Uterus (tissue), 4 donors: ENCODE data around the gene FLNB. TPM values are rescaled to one million over a fixed set of nuclear protein-coding genes. Genes with fewer than 3 reads are reported as not detected.

Experiments used
- DNase-seq, 2 donors: peaks; one replicate each; pipeline ENCODE4 v3.0.0-alpha.2; 2019 to 2020
- H3K27ac ChIP-seq, 2 donors: fragments of 200-600 bp; sonication (generic); 1 replicate in 1 of 2; 2 replicates in 1 of 2; pipeline ENCODE4 v1.5.1; 2016 to 2018
- H3K27me3 ChIP-seq, 2 donors: fragments of 200-600 bp; sonication (generic); one replicate each; pipeline ENCODE4 v1.5.1; 2018 to 2019; ENCODE audit warnings: control low read depth in 1 of 2
- H3K36me3 ChIP-seq, 2 donors: fragments of 200-600 bp; sonication (generic); one replicate each; pipeline ENCODE4 v1.5.1; 2019; ENCODE audit warnings: control low read depth in 1 of 2
- H3K4me1 ChIP-seq, 2 donors: fragments of 200-600 bp; sonication (generic); one replicate each; pipeline ENCODE4 v1.5.1; 2018 to 2019; ENCODE audit warnings: control low read depth in 1 of 2
- H3K4me3 ChIP-seq, 2 donors: fragments of 200-600 bp; sonication (generic); 1 replicate in 1 of 2; 2 replicates in 1 of 2; pipeline ENCODE4 v1.5.1; 2018 to 2019; ENCODE audit warnings: mild to moderate bottlenecking in 1 of 2
- H3K9me3 ChIP-seq, 2 donors: fragments of 200-600 bp; sonication (generic); one replicate each; pipeline ENCODE4 v1.5.1; 2019; ENCODE audit warnings: control low read depth in 1 of 2
- POLR2A ChIP-seq, 2 donors: fragments of 450-650 bp; IDR thresholded peaks; one replicate each; pipeline ENCODE4 v1.6.1; 2016; ENCODE audit warnings: antibody characterized with exemption in 2 of 2, mild to moderate bottlenecking in 1 of 2, moderate library complexity in 1 of 2
- intact Hi-C: fragments of 100-400 bp; cut with DNase I; formaldehyde crosslinking; loops from one replicate; pipeline ENCODE4 v1.15.1; 2023; ENCODE audit warnings: low total_unique reads
- total RNA-seq, 4 donors: library from RNA; depleted of rRNA in 3 of 4; stranded (reverse); fragments of >200 nt in 3 of 4; gene quantifications; one replicate each; pipeline versions ENCODE4 v1.1.0 to v1.2.4, GENCODE V29; 2014 to 2023
- TF ChIP-seq, protein P1 (sequence below), 4 experiments: fragments of 200-600 bp in 2 of 4; fragments of 450-650 bp in 2 of 4; sonication (generic) in 2 of 4; IDR thresholded peaks; one replicate each; pipeline ENCODE4 v1.5.1; 2016 to 2019; ENCODE audit warnings: antibody characterized with exemption in 4 of 4, mild to moderate bottlenecking in 2 of 4, moderate library complexity in 1 of 4
- donor health status: DM: yes; HTN: yes; CAD: no.

FLNB gene
- total RNA-seq, 4 donors from 2014 or later = 52.4 to 283 (median 148) TPM

DNA sequence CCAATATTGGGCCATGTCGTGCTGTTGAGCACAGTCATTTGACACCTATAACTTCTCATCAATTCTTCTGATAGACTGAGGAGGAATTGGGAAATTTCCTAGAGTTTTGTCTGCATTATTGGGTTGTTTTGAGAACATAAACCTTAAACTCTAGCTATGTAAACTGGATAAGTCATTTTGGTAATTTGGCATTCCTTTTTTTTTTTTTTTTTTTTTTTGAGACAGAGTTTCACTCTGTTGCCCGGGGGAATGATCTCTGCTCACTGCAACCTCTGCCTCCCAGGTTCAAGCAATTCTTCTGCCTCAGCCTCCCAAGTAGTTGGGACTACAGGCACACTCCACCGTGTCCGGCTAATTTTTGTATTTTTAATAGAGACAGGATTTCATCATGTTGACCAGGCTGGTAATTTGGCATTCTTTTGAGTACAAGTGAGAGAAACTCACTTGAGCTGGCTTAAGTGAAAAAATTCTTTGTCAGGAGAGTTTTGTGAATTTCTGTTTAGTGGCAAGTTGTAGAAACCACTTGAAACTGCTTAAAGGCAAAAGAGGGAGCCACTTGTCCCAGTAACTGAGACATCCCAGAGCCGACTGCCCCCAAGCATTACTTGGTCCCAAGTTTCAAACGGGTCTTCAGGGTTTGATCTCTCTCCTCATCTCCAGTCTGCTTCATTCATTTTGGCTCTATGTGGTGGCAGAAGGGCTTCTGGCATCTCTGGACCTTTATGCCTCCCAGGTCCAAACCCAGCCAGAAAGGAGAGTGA, 34.9 kb downstream of the FLNB start:
- Histone ChIP-seq H3K4me1 (no peaks in the 10 kb centered on the region), H3K4me3 (no peak overlapping the region), H3K27me3 (no peaks in the 10 kb centered on the region), H3K36me3 (no peaks in the 10 kb centered on the region), H3K9me3 (no peaks in the 10 kb centered on the region), H3K27ac (peak overlapping the region; percentile 46 to 65)
- TF ChIP-seq POLR2A (IDR thresholded peaks at IDR 0.05) = no peak
- TF ChIP-seq, protein P1, sequence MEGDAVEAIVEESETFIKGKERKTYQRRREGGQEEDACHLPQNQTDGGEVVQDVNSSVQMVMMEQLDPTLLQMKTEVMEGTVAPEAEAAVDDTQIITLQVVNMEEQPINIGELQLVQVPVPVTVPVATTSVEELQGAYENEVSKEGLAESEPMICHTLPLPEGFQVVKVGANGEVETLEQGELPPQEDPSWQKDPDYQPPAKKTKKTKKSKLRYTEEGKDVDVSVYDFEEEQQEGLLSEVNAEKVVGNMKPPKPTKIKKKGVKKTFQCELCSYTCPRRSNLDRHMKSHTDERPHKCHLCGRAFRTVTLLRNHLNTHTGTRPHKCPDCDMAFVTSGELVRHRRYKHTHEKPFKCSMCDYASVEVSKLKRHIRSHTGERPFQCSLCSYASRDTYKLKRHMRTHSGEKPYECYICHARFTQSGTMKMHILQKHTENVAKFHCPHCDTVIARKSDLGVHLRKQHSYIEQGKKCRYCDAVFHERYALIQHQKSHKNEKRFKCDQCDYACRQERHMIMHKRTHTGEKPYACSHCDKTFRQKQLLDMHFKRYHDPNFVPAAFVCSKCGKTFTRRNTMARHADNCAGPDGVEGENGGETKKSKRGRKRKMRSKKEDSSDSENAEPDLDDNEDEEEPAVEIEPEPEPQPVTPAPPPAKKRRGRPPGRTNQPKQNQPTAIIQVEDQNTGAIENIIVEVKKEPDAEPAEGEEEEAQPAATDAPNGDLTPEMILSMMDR (IDR thresholded peaks at IDR 0.05) = no peak
- DNase-seq = no peak
- intact Hi-C loops = no loop called here

DNA sequence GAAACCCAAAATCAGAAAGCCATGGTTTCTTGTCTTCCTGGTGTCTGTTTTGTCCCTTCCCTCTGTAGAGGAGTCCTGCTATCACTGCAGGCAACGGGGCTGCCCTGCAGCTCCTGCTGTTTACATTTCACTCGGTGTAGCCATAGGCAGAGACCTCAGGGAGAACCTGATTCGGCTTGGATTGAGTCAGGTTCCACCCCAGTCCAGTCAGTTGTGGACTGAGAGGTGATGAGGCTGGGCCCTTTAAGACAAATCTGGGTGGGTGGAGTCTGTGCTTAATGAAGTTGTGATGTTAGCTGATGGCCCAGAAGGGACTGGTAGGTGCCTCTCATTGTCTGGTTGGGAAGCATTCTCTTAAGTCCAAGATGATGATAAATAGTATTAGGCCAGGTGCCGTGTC, 35.7 kb downstream of the FLNB start:
- H3K9me3 ChIP-seq = no peaks in the 10 kb centered on the region
- peak overlapping the region; percentile 46 to 65 for H3K27ac ChIP-seq
- H3K4me1 ChIP-seq = no peaks in the 10 kb centered on the region
- DNase-seq = no peak
- no peaks in the 10 kb centered on the region for H3K27me3 ChIP-seq
- TF ChIP-seq POLR2A (IDR thresholded peaks at IDR 0.05) = no peak
- TF ChIP-seq, protein P1 (IDR thresholded peaks at IDR 0.05) = no peak
- intact Hi-C loops = no loop called here
- H3K36me3 ChIP-seq = no peaks in the 10 kb centered on the region
- H3K4me3 ChIP-seq = no peak overlapping the region

DNA sequence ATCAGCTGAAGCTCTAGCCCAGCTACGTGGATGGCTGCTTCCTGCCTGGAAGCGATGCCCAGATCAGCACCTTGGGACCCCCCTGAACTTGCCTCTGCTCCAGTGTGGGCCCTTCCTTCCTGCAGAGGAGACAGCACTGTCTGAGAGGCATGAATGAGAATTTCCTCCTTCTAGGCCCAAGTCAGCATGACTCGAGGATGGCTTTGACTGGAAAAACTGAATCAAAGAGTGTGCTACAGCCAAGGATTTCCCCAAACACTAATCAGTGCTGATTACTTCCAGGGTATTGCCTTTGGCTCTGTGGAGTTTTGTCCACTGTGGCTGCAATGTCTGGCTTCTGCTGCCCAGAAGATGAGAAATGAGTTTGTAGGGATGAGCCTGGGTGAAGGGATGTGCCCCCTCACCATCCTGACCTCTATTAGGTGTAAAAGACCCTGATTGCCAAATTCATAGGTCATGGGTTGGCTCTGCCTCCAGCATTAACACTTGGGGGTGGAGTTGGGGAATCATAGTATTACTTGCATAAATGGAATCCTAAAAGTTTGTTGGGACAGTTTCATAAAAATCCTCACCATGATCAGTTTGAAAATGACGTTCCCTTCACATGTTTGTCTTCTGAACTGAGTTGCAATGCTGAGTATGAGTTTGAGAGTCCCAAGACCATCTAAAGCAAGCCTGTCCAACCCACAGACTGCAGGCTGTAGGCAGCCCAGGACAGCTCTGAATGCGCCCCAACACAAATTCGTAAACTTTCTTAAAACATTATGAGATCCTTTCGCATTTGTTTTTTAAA, 36.7 kb downstream of the FLNB start:
- intact Hi-C loops = no loop called here
- no peaks in the 10 kb centered on the region for H3K36me3 ChIP-seq
- no peaks in the 10 kb centered on the region for H3K9me3 ChIP-seq
- H3K4me1 ChIP-seq = no peaks in the 10 kb centered on the region
- no peaks in the 10 kb centered on the region for H3K27me3 ChIP-seq
- no peak overlapping the region for H3K4me3 ChIP-seq
- TF ChIP-seq POLR2A (IDR thresholded peaks at IDR 0.05) = no peak
- DNase-seq = no peak
- H3K27ac ChIP-seq = peak overlapping the region; percentile 46 to 65

DNA sequence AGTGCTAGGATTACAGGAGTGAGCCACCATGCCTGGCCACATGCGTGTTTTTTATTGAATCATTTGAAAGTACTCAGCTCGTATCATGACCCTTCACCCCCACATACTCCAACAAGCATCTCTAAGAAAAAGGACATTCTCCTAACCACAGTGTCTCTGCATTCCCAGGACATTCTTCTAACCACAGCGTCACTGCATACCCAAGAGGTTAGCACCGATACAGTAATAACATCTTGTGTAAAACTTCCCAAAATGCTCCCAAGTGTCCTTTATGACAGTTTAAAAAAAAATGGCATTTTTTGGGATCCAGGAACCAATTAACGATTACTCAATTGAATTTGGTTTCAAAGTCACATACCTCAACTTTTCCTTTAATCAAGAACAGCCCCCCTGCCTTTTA, 39.6 kb downstream of the FLNB start:
- Histone ChIP-seq H3K36me3 (no peaks in the 10 kb centered on the region), H3K4me1 (peaks cover 0 to 6% of the 10 kb centered on the region in 2 donors), H3K4me3 (no peak overlapping the region), H3K27ac (peak overlapping the region; percentile 75), H3K27me3 (no peaks in the 10 kb centered on the region), H3K9me3 (no peaks in the 10 kb centered on the region)
- DNase-seq = no peak
- no peak for TF ChIP-seq POLR2A (IDR thresholded peaks at IDR 0.05)
- TF ChIP-seq, protein P1 (IDR thresholded peaks at IDR 0.05) = no peak
- intact Hi-C loops = no loop called here

DNA sequence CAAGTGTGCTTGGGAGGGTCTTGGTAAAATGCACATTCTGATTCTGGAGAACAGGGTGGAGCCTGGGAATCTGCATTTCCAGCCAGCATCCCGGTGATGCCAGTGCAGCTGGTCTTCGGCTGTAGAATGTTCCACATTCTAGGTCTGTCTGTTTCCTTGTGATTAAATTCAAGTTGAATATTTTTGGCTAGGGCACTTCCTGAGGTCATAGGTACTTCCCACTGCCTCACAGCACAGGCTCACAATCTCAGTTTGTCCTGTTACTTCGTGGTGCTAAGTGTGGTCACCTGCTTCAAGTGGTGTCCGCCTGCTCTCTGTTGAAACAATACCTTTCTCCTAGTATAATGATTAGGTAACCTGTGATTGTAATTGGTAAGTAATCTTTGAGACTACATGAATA, 40.1 kb downstream of the FLNB start:
- intact Hi-C loops = no loop called here

More for the DNA sequence above, 40.1 kb downstream of the FLNB start:
- DNase-seq = no peak
- Histone ChIP-seq H3K27ac (peak overlapping the region; percentile 75), H3K36me3 (no peaks in the 10 kb centered on the region), H3K4me1 (peaks cover 0 to 7% of the 10 kb centered on the region in 2 donors), H3K4me3 (no peak overlapping the region), H3K27me3 (no peaks in the 10 kb centered on the region), H3K9me3 (no peaks in the 10 kb centered on the region)
- TF ChIP-seq, protein P1 (IDR thresholded peaks at IDR 0.05) = no peak
- TF ChIP-seq POLR2A (IDR thresholded peaks at IDR 0.05) = no peak
